Osteoblast (primary cell): ENCODE measurements around the gene TOR3A. TPM values are rescaled to one million over a fixed set of nuclear protein-coding genes. Genes with fewer than 3 reads are reported as not detected.
"Not testable (repeated sequence)": the region's sequence is repeated elsewhere in the genome, so short reads cannot be mapped to it uniquely, and the experiment has no call there.

Experiments used
- DNase-seq: peaks from one replicate; pipeline ENCODE4 v3.0.0; 2011; ENCODE audit warnings: low spot score, mixed read lengths; ENCODE audit not compliant: insufficient read length; ENCODE audit errors: missing footprints
- H2AFZ ChIP-seq: 2 replicates; pipeline ENCODE4 v1.6.0; 2011; ENCODE audit warnings: mild to moderate bottlenecking, low read length
- H3K27ac ChIP-seq: 2 replicates; pipeline ENCODE4 v1.5.1; 2011; ENCODE audit warnings: mild to moderate bottlenecking, low read depth, low read length, moderate library complexity
- H3K27me3 ChIP-seq: 2 replicates; pipeline ENCODE4 v1.6.0; 2012; ENCODE audit warnings: mild to moderate bottlenecking, control low read depth, inconsistent platforms, low read length, moderate library complexity; ENCODE audit not compliant: insufficient read depth
- H3K36me3 ChIP-seq: 2 replicates; pipeline ENCODE4 v1.5.1; 2011; ENCODE audit warnings: mild to moderate bottlenecking, low read length, control low read depth, moderate library complexity; ENCODE audit not compliant: insufficient read depth
- H3K4me1 ChIP-seq: 2 replicates; pipeline ENCODE4 v1.5.1; 2011; ENCODE audit warnings: mild to moderate bottlenecking, low read length, control low read depth, moderate library complexity; ENCODE audit not compliant: insufficient read depth
- H3K4me2 ChIP-seq: 2 replicates; pipeline ENCODE4 v1.6.0; 2011; ENCODE audit warnings: mild to moderate bottlenecking, low read length; ENCODE audit not compliant: insufficient read depth
- H3K4me3 ChIP-seq: fragments of 200-600 bp; sonication (generic); 3 replicates; pipeline ENCODE4 v1.5.1; 2012; ENCODE audit warnings: mild to moderate bottlenecking, low read length, inconsistent platforms; ENCODE audit not compliant: insufficient read depth
- H3K79me2 ChIP-seq: 2 replicates; pipeline ENCODE4 v1.6.0; 2012; ENCODE audit warnings: mild to moderate bottlenecking, low read length, control low read depth, inconsistent platforms; ENCODE audit not compliant: insufficient read depth
- H3K9me3 ChIP-seq: 2 replicates; pipeline ENCODE4 v1.5.1; 2011; ENCODE audit warnings: low read depth, low read length, control low read depth
- H4K20me1 ChIP-seq: 2 replicates; pipeline ENCODE4 v1.6.0; 2012; ENCODE audit warnings: mild to moderate bottlenecking, low read length, control low read depth; ENCODE audit not compliant: insufficient read depth
- CTCF ChIP-seq: IDR thresholded peaks from 2 replicates; pipeline ENCODE4 v1.5.1; 2011; ENCODE audit warnings: mild to moderate bottlenecking, low read depth, low read length, moderate library complexity; ENCODE audit errors: extremely low read depth
- total RNA-seq: library from RNA; depleted of rRNA; stranded (reverse); fragments of >200 nt; gene quantifications from 2 replicates; pipeline ENCODE4 v1.2.3, GENCODE V29; 2012

Gene TOR3A
- 34.2 and 44.2 TPM in 2 replicates for total RNA-seq

GRCh38 chr1:179081687-179082332 is at the start of gene TOR3A:
Gene TOR3A (plus strand): TSS chr1:179082070. CDS start chr1:179082129, 59 bp downstream.
- DNase-seq = peak; percentile 99
- peaks cover 3% of the 10 kb centered on the region for H4K20me1 ChIP-seq
- H3K4me3 ChIP-seq = peak within 1 kb of the TSS; percentile 87
- H2AFZ ChIP-seq = peak within 1 kb of the TSS; percentile 90
- peaks cover 31% of the 10 kb centered on the region for H3K79me2 ChIP-seq
- no peak for TF ChIP-seq CTCF
- peaks cover 24% of the 10 kb centered on the region for H3K4me1 ChIP-seq
- H3K4me2 ChIP-seq = peak within 1 kb of the TSS; percentile 98
- peaks cover 7% of the 10 kb centered on the region for H3K36me3 ChIP-seq
- H3K9me3 ChIP-seq = no peaks in the 10 kb centered on the region
- H3K27ac ChIP-seq = peak within 1 kb of the TSS; percentile 70
- no peaks in the 10 kb centered on the region for H3K27me3 ChIP-seq

GRCh38 chr1:179034720-179035119 is 47.1 kb upstream of the TOR3A start:
- H3K4me1 ChIP-seq = peaks cover 65% of the 10 kb centered on the region
- peak overlapping the region; percentile 69 for H3K27ac ChIP-seq
- no peaks in the 10 kb centered on the region for H3K27me3 ChIP-seq
- H3K36me3 ChIP-seq = no peaks in the 10 kb centered on the region
- no peak overlapping the region for H3K4me3 ChIP-seq
- no peak overlapping the region for H2AFZ ChIP-seq
- DNase-seq = no peak
- peak overlapping the region; percentile 37 for H3K4me2 ChIP-seq
- H3K79me2 ChIP-seq = peaks cover 83% of the 10 kb centered on the region
- no peaks in the 10 kb centered on the region for H3K9me3 ChIP-seq
- TF ChIP-seq CTCF = no peak
- peaks cover 10% of the 10 kb centered on the region for H4K20me1 ChIP-seq

GRCh38 chr1:179036844-179037465 is 44.9 kb upstream of the TOR3A start:
- peaks cover 70% of the 10 kb centered on the region for H3K79me2 ChIP-seq
- H2AFZ ChIP-seq = no peak overlapping the region
- no peaks in the 10 kb centered on the region for H3K9me3 ChIP-seq
- peaks cover 60% of the 10 kb centered on the region for H3K4me1 ChIP-seq
- TF ChIP-seq CTCF = no peak
- H4K20me1 ChIP-seq = peaks cover 10% of the 10 kb centered on the region
- peak overlapping the region; percentile 48 for H3K4me2 ChIP-seq
- no peak for DNase-seq
- no peak overlapping the region for H3K4me3 ChIP-seq
- no peaks in the 10 kb centered on the region for H3K27me3 ChIP-seq
- no peak overlapping the region for H3K27ac ChIP-seq
- no peaks in the 10 kb centered on the region for H3K36me3 ChIP-seq

- Histone ChIP-seq H4K20me1 (peaks cover 16% of the 10 kb centered on the region), H3K36me3 (no peaks in the 10 kb centered on the region), H3K4me2 (peak overlapping the region; percentile 20), H3K4me1 (peaks cover 45% of the 10 kb centered on the region), H3K79me2 (peaks cover 75% of the 10 kb centered on the region), H3K27me3 (no peaks in the 10 kb centered on the region), H3K27ac (peak overlapping the region; percentile 40), H3K4me3 (no peak overlapping the region), H2AFZ (no peak overlapping the region), H3K9me3 (no peaks in the 10 kb centered on the region)
- no peak for TF ChIP-seq CTCF
- no peak for DNase-seq
Measured at GRCh38 chr1:179038528-179039281, 43.2 kb upstream of the TOR3A start.

- peaks cover 73% of the 10 kb centered on the region for H3K79me2 ChIP-seq
- H3K4me2 ChIP-seq, H3K9me3 ChIP-seq, DNase-seq, H3K36me3 ChIP-seq, H2AFZ ChIP-seq, H3K4me3 ChIP-seq, H3K27me3 ChIP-seq, H3K27ac ChIP-seq: not testable (repeated sequence)
- peaks cover 16% of the 10 kb centered on the region for H4K20me1 ChIP-seq
- H3K4me1 ChIP-seq = peaks cover 36% of the 10 kb centered on the region
Measured at GRCh38 chr1:179039502-179040174, 42.2 kb upstream of the TOR3A start.
